GM12892 (cell line): ENCODE measurements around the gene CHST11.

Experiments used
- POLR2A ChIP-seq: IDR thresholded peaks from 2 replicates; pipeline ENCODE4 v1.6.1; 2011; ENCODE audit warnings: low read depth, low read length, control low read depth
- POLR2AphosphoS5 ChIP-seq: IDR thresholded peaks from 2 replicates; pipeline ENCODE4 v1.6.1; 2011; ENCODE audit warnings: low read depth, low read length, control low read depth
- TAF1 ChIP-seq: IDR thresholded peaks from 2 replicates; pipeline ENCODE4 v1.6.1; 2011; ENCODE audit warnings: low read depth, mild to moderate bottlenecking, control low read depth, low read length, borderline replicate concordance

- no peak for TF ChIP-seq TAF1
- no peak for TF ChIP-seq POLR2A
- no peak for TF ChIP-seq POLR2AphosphoS5
Measured at GRCh38 chr12:104700324-104700723, 243.6 kb downstream of the CHST11 start.
